ENCODE measurements around the gene TRIM45.

DNA sequence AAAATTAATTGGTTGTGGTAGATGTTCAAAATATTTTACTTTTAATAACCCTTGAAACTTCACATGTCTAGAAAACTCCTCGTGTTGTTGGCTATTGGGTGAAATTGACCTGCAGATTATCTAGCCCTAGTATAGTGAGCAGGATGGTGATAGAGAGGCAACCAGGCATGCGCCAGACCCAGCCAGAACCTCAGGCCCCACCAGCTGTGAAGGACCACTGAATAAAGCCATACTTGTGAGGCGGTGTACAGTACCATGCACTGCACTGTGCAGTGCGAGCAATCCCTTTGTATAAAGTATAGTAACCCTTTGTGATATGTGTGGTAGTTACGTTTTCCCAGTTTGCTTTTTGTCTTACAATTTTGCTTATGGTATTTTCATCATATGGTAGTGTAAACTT lies 53.0 kb downstream of the TRIM45 start:
- TF ChIP-seq CTCF (IDR thresholded peaks at IDR 0.05; ENCODE audit: insufficient read depth, low read length, poor library complexity, severe bottlenecking) (no peak), EZH2phosphoT487 (conservative IDR thresholded peaks at IDR 0.05; ENCODE audit: low read length) (no peak)

All from SU-DHL-6 (cell line).